HG02678 (cell line): ENCODE results near the gene SSR1.

Experiments
- ATAC-seq: cut with Tn5 transposase; IDR thresholded peaks from one replicate; pipeline ENCODE4 v1.9.1; 2021; ENCODE audit warnings: mild to moderate bottlenecking, moderate library complexity; ENCODE audit not compliant: unreplicated experiment

The SSR1 gene

DNA sequence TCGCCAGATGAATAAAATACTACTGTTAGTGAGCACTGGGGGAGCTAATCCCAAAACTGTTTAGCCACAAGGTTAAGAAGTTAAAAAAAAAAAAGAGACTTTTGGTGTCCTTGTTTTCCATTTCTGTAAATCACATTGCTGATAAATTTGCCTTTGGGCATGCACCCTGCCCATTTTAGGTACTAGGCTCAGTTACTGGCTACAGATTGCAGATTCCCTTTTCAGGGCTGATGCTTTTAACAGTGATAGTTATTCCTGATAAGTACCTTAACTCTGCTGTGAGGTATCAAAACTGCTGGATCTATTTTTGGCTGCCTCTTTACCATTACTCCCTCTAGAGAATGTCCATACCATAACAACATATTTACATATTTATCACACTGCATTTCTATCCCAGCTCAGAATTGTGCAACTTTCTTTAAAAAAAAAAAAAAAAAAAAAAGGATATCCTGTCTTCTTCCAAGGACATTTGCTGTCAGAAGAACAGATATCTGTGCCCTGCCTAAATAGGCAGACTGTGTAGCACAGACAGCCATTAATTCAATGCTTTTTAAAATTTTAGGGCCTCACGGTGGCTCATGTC lies 94.5 kb downstream of the SSR1 start:
- no peak for ATAC-seq
